K562 (cell line): ENCODE results near the gene IMMP2L. TPM values are rescaled to one million over a fixed set of nuclear protein-coding genes. Genes with fewer than 3 reads are reported as not detected.

Experiments used
- ATAC-seq: fragments of 200-7000 bp; cut with Tn5 transposase; 3 replicates; pipeline ENCODE4 v1.9.1; 2020; ENCODE audit warnings: moderate library complexity
- BruUV-seq: library from RNA; stranded (reverse); fragments of 400-500 nt; replicated peaks from 2 replicates; lab custom pipeline; 2021; lab: Mats Ljungman, UMichigan
- CTCF ChIA-PET: fragments of 300-600 bp; formaldehyde crosslinking; extraction: SDS; loops from one replicate; lab custom pipeline; 2021; ENCODE audit warnings: low intra/inter-chr PET ratio; lab: Yijun Ruan, JAX
- POLR2A ChIA-PET: fragments of 300-600, 350-650 bp; sonication (Branson Sonifier 250); formaldehyde crosslinking; extraction: SDS; loops from one replicate; lab custom pipeline; 2021; ENCODE audit warnings: antibody characterized with exemption, inconsistent platforms; lab: Yijun Ruan, JAX
- DNase-seq, 4 experiments: peaks; one replicate each; pipeline versions ENCODE4 v3.0.0 to v3.0.0-alpha.2; 2011 to 2018; ENCODE audit warnings: low spot score in 3 of 4, mixed read lengths in 3 of 4; ENCODE audit errors: extremely low read depth in 1 of 4
- FAIRE-seq: peaks from 2 replicates; lab custom pipeline; 2011; peaks lifted over from hg19 to GRCh38; lab: Jason Lieb, UNC
- H2AFZ ChIP-seq: 2 replicates; pipeline ENCODE4 v1.6.0; 2011; ENCODE audit warnings: low read depth, low read length, control low read depth, inconsistent platforms
- H3K27ac ChIP-seq: fragments of 200-600 bp; 3 replicates; pipeline ENCODE4 v1.8.0; 2011; ENCODE audit warnings: low read depth, mild to moderate bottlenecking, control low read depth, inconsistent platforms, low read length, moderate library complexity, mixed read lengths; ENCODE audit errors: extremely low read depth
- H3K27me3 ChIP-seq, 2 experiments: fragments of 300-600 bp in 1 of 2; 2 replicates in 1 of 2; 3 replicates in 1 of 2; pipeline versions ENCODE4 v1.6.0 to v1.8.0; 2011; ENCODE audit warnings: inconsistent platforms in 2 of 2, low read length in 2 of 2, mild to moderate bottlenecking in 1 of 2, mixed read lengths in 1 of 2, moderate library complexity in 1 of 2; ENCODE audit not compliant: control insufficient read depth in 2 of 2, insufficient read depth in 2 of 2
- H3K36me3 ChIP-seq: fragments of 300-600 bp; 3 replicates; pipeline ENCODE4 v1.8.0; 2011; ENCODE audit warnings: mild to moderate bottlenecking, low read length, inconsistent platforms; ENCODE audit not compliant: control insufficient read depth, insufficient read depth
- H3K4me1 ChIP-seq, 2 experiments: fragments of 200-600 bp in 1 of 2; replicated peaks in 1 of 2; 2 replicates in 1 of 2; 3 replicates in 1 of 2; pipeline versions ENCODE4 v1.5.1 to v1.8.0; 2011; ENCODE audit warnings: inconsistent platforms in 2 of 2, low read length in 2 of 2, mild to moderate bottlenecking in 1 of 2, mixed read lengths in 1 of 2, moderate library complexity in 1 of 2; ENCODE audit not compliant: control insufficient read depth in 2 of 2, insufficient read depth in 2 of 2
- H3K4me2 ChIP-seq: 2 replicates; pipeline ENCODE4 v1.6.1; 2011; ENCODE audit warnings: low read length, control low read depth, inconsistent platforms, mixed read lengths; ENCODE audit not compliant: insufficient read depth
- H3K4me3 ChIP-seq: fragments of 200-600 bp; sonication (generic), shearing (Covaris generic); 2 replicates; pipeline ENCODE4 v1.5.1; 2016; ENCODE audit warnings: control low read depth, inconsistent platforms
- H3K79me2 ChIP-seq: fragments of 200-600 bp; 3 replicates; pipeline ENCODE4 v1.8.0; 2011; ENCODE audit warnings: low read length, inconsistent platforms; ENCODE audit not compliant: control insufficient read depth, insufficient read depth
- H3K9ac ChIP-seq, 2 experiments: 2 replicates each; pipeline versions ENCODE4 v1.6.0 to v1.6.1; 2011; ENCODE audit warnings: low read depth in 2 of 2, low read length in 2 of 2, control low read depth in 1 of 2, inconsistent platforms in 1 of 2, mild to moderate bottlenecking in 1 of 2, mixed read lengths in 1 of 2; ENCODE audit not compliant: insufficient read depth in 1 of 2
- H3K9me1 ChIP-seq: one replicate; pipeline ENCODE4 v1.6.0; 2011; ENCODE audit warnings: inconsistent platforms, mild to moderate bottlenecking, low read length, moderate library complexity; ENCODE audit not compliant: control insufficient read depth, insufficient read depth
- H3K9me3 ChIP-seq: replicated peaks from 2 replicates; pipeline ENCODE4 v1.5.1; 2011; ENCODE audit warnings: low read depth, low read length, inconsistent platforms; ENCODE audit not compliant: control insufficient read depth, insufficient read depth
- H4K20me1 ChIP-seq: replicated peaks from 2 replicates; pipeline ENCODE4 v1.6.1; 2011; ENCODE audit warnings: low read length, inconsistent platforms, mixed read lengths; ENCODE audit not compliant: control insufficient read depth, insufficient read depth
- ARID2 ChIP-seq: fragments of 450-650 bp; IDR thresholded peaks from 2 replicates; pipeline ENCODE4 v1.6.1; 2017; ENCODE audit warnings: antibody characterized with exemption, mild to moderate bottlenecking
- BCL6 ChIP-seq: fragments of 250-450 bp; sonication (Bioruptor Pico); IDR thresholded peaks from 2 replicates; pipeline ENCODE4 v1.4.0; 2020
- CHD4 ChIP-seq: fragments of 200-600 bp; sonication (generic); IDR thresholded peaks from 3 replicates; pipeline ENCODE4 v1.6.1; 2012; ENCODE audit warnings: low read depth, mild to moderate bottlenecking, mixed read lengths, low read length, inconsistent platforms; ENCODE audit not compliant: insufficient read depth, insufficient replicate concordance, poor library complexity, severe bottlenecking
- FOXJ2 ChIP-seq: fragments of 200-800 bp; sonication (Bioruptor generic); IDR thresholded peaks from 2 replicates; pipeline ENCODE4 v1.6.1; 2016; ENCODE audit warnings: missing genetic modification characterization, missing compliant biosample characterization
- FOXK2 ChIP-seq, 2 experiments: fragments of 450-650 bp; IDR thresholded peaks in 1 of 2; conservative IDR thresholded peaks in 1 of 2; 2 replicates each; pipeline ENCODE4 v1.6.1; 2016; ENCODE audit warnings: low read depth in 2 of 2, mild to moderate bottlenecking in 1 of 2
- HBP1 ChIP-seq: fragments of 450-650 bp; formaldehyde crosslinking; IDR thresholded peaks from 2 replicates; pipeline ENCODE4 v1.4.0; 2022; ENCODE audit warnings: missing genetic modification characterization
- MIER1 ChIP-seq: fragments of 450-650 bp; IDR thresholded peaks from 2 replicates; pipeline ENCODE4 v1.6.1; 2016; ENCODE audit warnings: antibody characterized with exemption, mild to moderate bottlenecking, low read depth
- RB1 ChIP-seq: fragments of 450-650 bp; IDR thresholded peaks from 2 replicates; pipeline ENCODE4 v1.6.1; 2017; ENCODE audit warnings: low read depth, mild to moderate bottlenecking
- TRIM24 ChIP-seq, 2 experiments: fragments of 450-650 bp; IDR thresholded peaks; 2 replicates each; pipeline ENCODE4 v1.6.1; 2016
- ZNF197 ChIP-seq: fragments of 200-800 bp; sonication (Bioruptor generic); IDR thresholded peaks from 2 replicates; pipeline ENCODE4 v1.6.1; 2016; ENCODE audit warnings: low read depth, missing genetic modification characterization, missing compliant biosample characterization
- ZNF583 ChIP-seq: fragments of 250-450 bp; sonication (Bioruptor Pico); IDR thresholded peaks from 2 replicates; pipeline ENCODE4 v1.4.0; 2020
- ZNF696 ChIP-seq: fragments of 250-450 bp; sonication (Bioruptor Pico); conservative IDR thresholded peaks from 2 replicates; pipeline ENCODE4 v1.4.0; 2020; ENCODE audit warnings: mild to moderate bottlenecking, moderate library complexity
- in situ Hi-C: fragments of 300-500 bp; cut with MboI; formaldehyde crosslinking; loops from 4 replicates; pipeline ENCODE4 v1.15.0; 2018; ENCODE audit warnings: inconsistent platforms, mixed read lengths
- intact Hi-C: fragments of 100-400 bp; cut with micrococcal nuclease; formaldehyde crosslinking; loops from 2 replicates; pipeline ENCODE4 v1.14.2; 2022
- polyA plus RNA-seq, 8 experiments: library from polyadenylated mRNA; depleted of rRNA in 4 of 8; stranded (reverse) in 5 of 8; unstranded in 3 of 8; fragments of >200 nt; fragmentation: Nextera tagmentation in 2 of 8; fragmentation: Illumina TruSeq in 1 of 8; extraction: Ambion mirVana in 2 of 8; extraction: Trizol in 1 of 8; gene quantifications; 2 replicates each; pipeline versions ENCODE4 v1.2.1 to v1.2.3, GENCODE V29; 2011 to 2014; ENCODE audit warnings: inconsistent platforms in 1 of 8, missing spikeins in 1 of 8
- total RNA-seq, 7 experiments: library from RNA; depleted of rRNA in 6 of 7; stranded (reverse); fragments of >200 nt in 6 of 7; fragmentation: Illumina TruSeq in 2 of 7; extraction: Trizol in 2 of 7; gene quantifications; 2 replicates each; pipeline versions ENCODE4 v1.2.1 to v1.2.3, GENCODE V29; 2011 to 2021; ENCODE audit warnings: low replicate concordance in 1 of 7

IMMP2L gene
- total and polyA plus RNA-seq, 9 of the 15 experiments (the other 6 are each of a cell fraction or from before 2014, with no cell fraction given): 29.7 to 116 (median 53.0) TPM

DNA sequence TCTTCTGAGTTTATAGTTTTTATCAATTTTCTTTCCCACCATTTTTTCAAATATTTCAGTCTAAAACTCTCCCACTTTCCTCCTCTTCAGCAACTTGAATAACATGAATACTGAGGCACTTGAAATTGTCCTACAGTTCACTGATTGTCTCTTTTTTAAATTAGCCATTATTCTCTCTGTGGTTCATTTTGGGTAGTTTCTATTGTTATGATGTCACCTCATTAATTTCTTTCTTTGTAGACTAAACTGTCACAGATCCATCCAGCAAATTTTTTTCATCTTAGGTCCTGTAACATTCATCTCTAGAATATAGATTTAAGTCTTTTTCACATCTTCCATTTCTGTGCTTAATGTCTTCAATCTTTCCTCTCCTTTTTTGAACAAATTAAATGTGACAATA, 326.6 kb downstream of the IMMP2L start:
- H3K4me3 ChIP-seq: no peak overlapping the region
- H3K9me1 ChIP-seq: no peaks in the 10 kb centered on the region
- FAIRE-seq: no peak
- no peaks in the 10 kb centered on the region for H3K36me3 ChIP-seq
- ChIA-PET POLR2A (interaction anchor here (0.5 kb wide), 1 partner anchor 59 kb away, joined by 3 read pairs; no protein-coding TSS in a partner anchor), CTCF (no interaction called here)
- no peak for ATAC-seq
- no peaks in the 10 kb centered on the region for H3K9me3 ChIP-seq
- no peak overlapping the region for H3K9ac ChIP-seq
- no peak overlapping the region for H3K4me2 ChIP-seq
- H3K27ac ChIP-seq: no peak overlapping the region
- in situ Hi-C loops: no loop called here
- intact Hi-C loops: no loop called here
- no peak for TF ChIP-seq MIER1
- no peak for TF ChIP-seq FOXK2 (conservative IDR thresholded peaks at IDR 0.05 in 1 of 2, IDR thresholded peaks at IDR 0.05 in 1 of 2; ENCODE audit: low read depth in 2 of 2)
- TF ChIP-seq ZNF696 (CRISPR knock-in tag): no peak
- TF ChIP-seq ZNF583: no peak
- TF ChIP-seq TRIM24 (IDR thresholded peaks at IDR 0.05): no peak
- TF ChIP-seq ARID2: no peak
- TF ChIP-seq HBP1 (CRISPR knock-in tag): no peak
- TF ChIP-seq ZNF197 (CRISPR knock-in tag): no peak
- TF ChIP-seq RB1: no peak
- no peak for TF ChIP-seq FOXJ2
- TF ChIP-seq CHD4: no peak
- TF ChIP-seq BCL6: no peak
- H3K4me1 ChIP-seq: peaks cover 0 to 4% of the 10 kb centered on the region in 2 experiments; a peak in 1 of 5 replicates
- no peak overlapping the region for H2AFZ ChIP-seq
- DNase-seq: no peak
- no TSS peak for BruUV-seq
- no peaks in the 10 kb centered on the region for H3K27me3 ChIP-seq
- 0 out of 3 replicates have a peak, but pooled peaks cover 4% of the 10 kb centered on the region for H3K79me2 ChIP-seq
- H4K20me1 ChIP-seq: no peaks in the 10 kb centered on the region
